Measurements from ENCODE around the gene RAMP1.

The RAMP1 gene

DNA sequence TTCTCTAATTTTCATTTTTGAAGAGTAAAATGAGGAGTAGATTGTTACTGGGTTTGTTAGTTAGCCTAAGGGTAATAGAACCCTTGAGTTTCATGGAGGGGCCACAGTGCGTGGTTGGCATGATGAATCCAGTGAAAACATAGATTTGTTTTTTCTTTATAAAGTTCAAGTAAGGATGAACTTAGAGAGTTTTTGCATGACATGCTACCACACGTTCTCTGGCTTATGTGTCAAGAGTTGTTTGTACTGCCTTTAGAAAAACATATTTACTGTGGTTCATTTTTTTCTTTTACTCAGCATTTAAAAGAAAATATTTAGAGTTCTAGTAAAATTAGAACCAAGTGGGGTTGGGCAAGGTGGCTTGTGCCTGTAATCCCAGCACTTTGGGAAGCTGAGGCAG lies 39.0 kb upstream of the RAMP1 start:
- DNase-seq (ENCODE audit: extremely low spot score) = no peak
- CTCF ChIA-PET = no interaction called here
- POLR2A ChIA-PET = interaction anchor here (0.7 kb wide), 1 partner anchor 9 kb away, joined by 3 read pairs; no protein-coding TSS in a partner anchor
- TF ChIP-seq HDGF (IDR thresholded peaks at IDR 0.05; ENCODE audit: borderline replicate concordance) (no peak), TARDBP (IDR thresholded peaks at IDR 0.05) (no peak), ARNT (IDR thresholded peaks at IDR 0.05) (no peak), NFRKB (IDR thresholded peaks at IDR 0.05) (no peak), BHLHE40 (IDR thresholded peaks at IDR 0.05; ENCODE audit: borderline replicate concordance) (no peak), FOXM1 (IDR thresholded peaks at IDR 0.05; ENCODE audit: borderline replicate concordance) (no peak), ELF4 (IDR thresholded peaks at IDR 0.05) (no peak), LEF1 (IDR thresholded peaks at IDR 0.05; ENCODE audit: borderline replicate concordance) (no peak), FOXK2 (IDR thresholded peaks at IDR 0.05) (no peak), CTBP1 (IDR thresholded peaks at IDR 0.05; ENCODE audit: borderline replicate concordance) (no peak)

DNA sequence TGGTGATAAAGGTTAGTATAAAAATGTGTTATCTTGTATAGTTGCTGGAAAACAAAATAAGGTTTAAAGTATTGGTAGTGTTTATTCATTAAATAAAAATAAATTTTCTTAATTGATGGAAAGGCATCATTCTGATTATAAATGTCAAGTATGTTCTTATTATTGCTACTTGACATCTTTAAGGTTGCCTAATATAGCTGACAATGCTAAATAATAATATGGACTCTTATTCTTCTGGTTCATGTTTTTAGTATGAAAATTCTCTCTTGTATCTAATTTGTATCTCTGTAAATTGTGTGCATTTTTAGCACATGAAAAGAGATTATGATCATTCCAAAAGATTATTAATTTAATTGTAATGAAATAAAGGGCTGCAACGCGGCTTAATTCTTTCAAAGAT lies 35.9 kb upstream of the RAMP1 start:
- no peak for TF ChIP-seq ZNF384 (IDR thresholded peaks at IDR 0.05)
- ChIA-PET CTCF (no interaction called here), POLR2A (no interaction called here)
- DNase-seq (ENCODE audit: extremely low spot score) = no peak

GRCh38 chr2:237824085-237824484 lies 35.3 kb upstream of the RAMP1 start:
- TF ChIP-seq, protein P1, sequence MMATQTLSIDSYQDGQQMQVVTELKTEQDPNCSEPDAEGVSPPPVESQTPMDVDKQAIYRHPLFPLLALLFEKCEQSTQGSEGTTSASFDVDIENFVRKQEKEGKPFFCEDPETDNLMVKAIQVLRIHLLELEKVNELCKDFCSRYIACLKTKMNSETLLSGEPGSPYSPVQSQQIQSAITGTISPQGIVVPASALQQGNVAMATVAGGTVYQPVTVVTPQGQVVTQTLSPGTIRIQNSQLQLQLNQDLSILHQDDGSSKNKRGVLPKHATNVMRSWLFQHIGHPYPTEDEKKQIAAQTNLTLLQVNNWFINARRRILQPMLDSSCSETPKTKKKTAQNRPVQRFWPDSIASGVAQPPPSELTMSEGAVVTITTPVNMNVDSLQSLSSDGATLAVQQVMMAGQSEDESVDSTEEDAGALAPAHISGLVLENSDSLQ (IDR thresholded peaks at IDR 0.05) = no peak
- TF ChIP-seq ELF4 (IDR thresholded peaks at IDR 0.05) (no peak), FOXM1 (IDR thresholded peaks at IDR 0.05; ENCODE audit: borderline replicate concordance) (no peak), BHLHE40 (IDR thresholded peaks at IDR 0.05; ENCODE audit: borderline replicate concordance) (no peak), FOXA1 (IDR thresholded peaks at IDR 0.05) (no peak), CTBP1 (IDR thresholded peaks at IDR 0.05; ENCODE audit: borderline replicate concordance) (no peak), LEF1 (IDR thresholded peaks at IDR 0.05; ENCODE audit: borderline replicate concordance) (no peak), HDGF (IDR thresholded peaks at IDR 0.05; ENCODE audit: borderline replicate concordance) (no peak), ZNF384 (IDR thresholded peaks at IDR 0.05) (no peak), ARNT (IDR thresholded peaks at IDR 0.05) (no peak), NFRKB (IDR thresholded peaks at IDR 0.05) (no peak), SUZ12 (IDR thresholded peaks at IDR 0.05) (no peak), TARDBP (IDR thresholded peaks at IDR 0.05) (no peak), FOXK2 (IDR thresholded peaks at IDR 0.05) (no peak), SP1 (IDR thresholded peaks at IDR 0.05) (no peak), L3MBTL2 (conservative IDR thresholded peaks at IDR 0.05) (no peak)
- CTCF ChIA-PET = no interaction called here
- POLR2A ChIA-PET = no interaction called here
- DNase-seq (ENCODE audit: extremely low spot score) = no peak

DNA sequence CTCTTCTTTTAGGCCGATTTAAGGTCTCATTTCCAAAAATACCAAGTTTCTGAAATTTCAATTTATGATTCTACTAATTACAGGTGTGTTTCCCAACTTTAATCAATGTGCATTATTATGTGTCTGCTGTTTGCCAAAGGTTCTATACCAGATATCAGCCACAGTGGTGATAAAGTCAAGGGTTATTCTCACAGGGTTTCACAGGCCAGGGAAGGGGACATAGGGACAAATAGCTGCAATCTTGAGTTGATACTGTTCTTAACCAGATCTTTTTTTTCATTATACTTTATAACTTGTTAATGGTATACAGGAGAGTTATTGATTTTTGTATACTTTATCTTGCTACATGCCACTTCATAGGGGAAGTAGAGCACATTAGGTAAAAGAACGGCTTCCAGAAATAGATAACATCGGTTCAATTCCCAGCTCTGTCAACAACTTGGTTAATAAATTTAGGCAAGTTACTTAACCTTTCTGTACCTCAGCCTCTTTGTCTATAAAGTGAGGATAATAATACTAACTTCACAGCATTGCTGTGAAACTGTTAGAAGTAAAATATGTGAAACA lies 31.9 kb upstream of the RAMP1 start:
- TF ChIP-seq BHLHE40 (IDR thresholded peaks at IDR 0.05; ENCODE audit: borderline replicate concordance) (no peak), SP1 (IDR thresholded peaks at IDR 0.05) (no peak), FOXM1 (IDR thresholded peaks at IDR 0.05; ENCODE audit: borderline replicate concordance) (no peak), HDGF (IDR thresholded peaks at IDR 0.05; ENCODE audit: borderline replicate concordance) (no peak)
- ChIA-PET POLR2A (no interaction called here), CTCF (no interaction called here)
- DNase-seq (ENCODE audit: extremely low spot score) = no peak

GRCh38 chr2:237830522-237830921 lies 28.9 kb upstream of the RAMP1 start:
- no peak for DNase-seq (ENCODE audit: extremely low spot score)
- TF ChIP-seq SUZ12 (IDR thresholded peaks at IDR 0.05) = no peak
- ChIA-PET CTCF (no interaction called here), POLR2A (no interaction called here)

- TF ChIP-seq, protein P1 (IDR thresholded peaks at IDR 0.05) = no peak
- TF ChIP-seq ZNF384 (IDR thresholded peaks at IDR 0.05) (no peak), L3MBTL2 (conservative IDR thresholded peaks at IDR 0.05) (no peak), SUZ12 (IDR thresholded peaks at IDR 0.05) (no peak), ARNT (IDR thresholded peaks at IDR 0.05) (no peak), NFRKB (IDR thresholded peaks at IDR 0.05) (no peak), LEF1 (IDR thresholded peaks at IDR 0.05; ENCODE audit: borderline replicate concordance) (no peak), HDGF (IDR thresholded peaks at IDR 0.05; ENCODE audit: borderline replicate concordance) (no peak), BHLHE40 (IDR thresholded peaks at IDR 0.05; ENCODE audit: borderline replicate concordance) (no peak), FOXK2 (IDR thresholded peaks at IDR 0.05) (no peak), ELF4 (IDR thresholded peaks at IDR 0.05) (no peak), TARDBP (IDR thresholded peaks at IDR 0.05) (no peak), FOXM1 (IDR thresholded peaks at IDR 0.05; ENCODE audit: borderline replicate concordance) (no peak), CTBP1 (IDR thresholded peaks at IDR 0.05; ENCODE audit: borderline replicate concordance) (no peak), FOXA1 (IDR thresholded peaks at IDR 0.05) (no peak), SP1 (IDR thresholded peaks at IDR 0.05) (no peak)
- DNase-seq (ENCODE audit: extremely low spot score) = no peak
- ChIA-PET CTCF (no interaction called here), POLR2A (no interaction called here)
Measured at GRCh38 chr2:237833546-237833945, 25.9 kb upstream of the RAMP1 start.

- no peak for DNase-seq (ENCODE audit: extremely low spot score)
- ChIA-PET POLR2A (no interaction called here), CTCF (no interaction called here)
- TF ChIP-seq FOXM1 (IDR thresholded peaks at IDR 0.05; ENCODE audit: borderline replicate concordance) = no peak
- TF ChIP-seq ARNT (IDR thresholded peaks at IDR 0.05) = no peak
- no peak for TF ChIP-seq FOXA1 (IDR thresholded peaks at IDR 0.05)
- TF ChIP-seq ELF4 (IDR thresholded peaks at IDR 0.05) = no peak
- no peak for TF ChIP-seq NFRKB (IDR thresholded peaks at IDR 0.05)
- no peak for TF ChIP-seq TARDBP (IDR thresholded peaks at IDR 0.05)
- no peak for TF ChIP-seq FOXK2 (IDR thresholded peaks at IDR 0.05)
- TF ChIP-seq HDGF (IDR thresholded peaks at IDR 0.05; ENCODE audit: borderline replicate concordance) = no peak
- TF ChIP-seq, protein P1 (IDR thresholded peaks at IDR 0.05) = no peak
Measured at GRCh38 chr2:237835372-237835771, 24.1 kb upstream of the RAMP1 start.

All from HEK293T (cell line).